Hematopoietic multipotent progenitor cell treated with erythropoietin and hydrocortisone succinate and interleukin-3 and kit ligand, for 6 days (in vitro differentiated cells): ENCODE measurements around the gene DIS3L2.

Experiments used
- DNase-seq: peaks from one replicate; pipeline ENCODE4 v3.0.0-alpha.2; 2015

The DIS3L2 gene

DNA sequence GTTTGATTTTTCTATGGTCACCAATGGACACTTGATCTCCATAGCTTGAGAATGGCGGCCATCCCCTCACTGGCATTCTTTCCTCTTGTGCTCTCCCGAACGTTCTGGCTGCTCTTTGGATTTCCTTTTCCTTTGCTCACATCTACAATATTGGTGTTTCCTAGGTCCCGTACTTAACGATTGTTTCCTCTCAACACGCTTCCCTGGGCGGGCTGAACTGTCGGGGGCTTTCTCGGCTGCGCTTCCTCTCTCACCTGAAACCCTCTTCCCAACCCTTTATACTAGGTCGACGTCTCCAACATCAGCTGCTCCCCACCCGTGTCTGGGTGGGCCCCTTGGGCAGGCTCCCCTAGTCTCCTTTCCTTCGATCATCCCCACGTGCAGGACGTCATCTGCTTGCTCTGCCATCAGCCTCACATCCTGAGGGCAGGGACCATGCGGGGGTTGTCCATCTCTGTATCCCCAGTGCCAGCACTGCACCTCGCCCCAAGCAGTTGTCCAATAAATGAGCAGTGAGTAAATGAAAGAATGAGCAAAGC, 634 bp upstream of the DIS3L2 start:
- DNase-seq, result no peak

DNA sequence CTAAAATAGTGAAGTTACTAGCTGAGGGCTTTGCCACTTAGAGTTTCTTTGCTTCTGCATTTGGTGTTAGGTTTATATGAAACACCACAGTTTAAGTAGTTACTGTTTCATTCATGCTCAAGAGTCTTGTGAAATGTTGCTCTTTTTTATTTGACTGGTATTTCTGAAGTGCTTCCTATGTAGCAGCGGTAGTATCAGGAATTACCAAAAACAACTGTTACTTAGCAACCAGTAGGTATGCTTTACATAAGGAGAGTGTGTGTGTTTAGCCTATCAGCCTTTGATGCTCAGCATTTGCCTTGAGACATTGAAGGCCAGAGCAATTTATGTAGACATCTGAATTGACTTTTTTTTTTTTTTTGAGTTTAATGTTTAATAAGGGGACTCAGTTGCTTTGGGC, 3.6 kb downstream of the DIS3L2 start:
- no peak for DNase-seq

GRCh38 chr2:231966886-231967285, 5.4 kb downstream of the DIS3L2 start:
- no peak for DNase-seq

- DNase-seq, result no peak
These were observed 7.3 kb downstream of the DIS3L2 start for GRCh38 chr2:231968820-231969219.

GRCh38 chr2:231970461-231970860, 8.9 kb downstream of the DIS3L2 start:
- DNase-seq, result no peak

- DNase-seq, result no peak
These were observed 13.5 kb downstream of the DIS3L2 start for GRCh38 chr2:231975001-231975400.

DNA sequence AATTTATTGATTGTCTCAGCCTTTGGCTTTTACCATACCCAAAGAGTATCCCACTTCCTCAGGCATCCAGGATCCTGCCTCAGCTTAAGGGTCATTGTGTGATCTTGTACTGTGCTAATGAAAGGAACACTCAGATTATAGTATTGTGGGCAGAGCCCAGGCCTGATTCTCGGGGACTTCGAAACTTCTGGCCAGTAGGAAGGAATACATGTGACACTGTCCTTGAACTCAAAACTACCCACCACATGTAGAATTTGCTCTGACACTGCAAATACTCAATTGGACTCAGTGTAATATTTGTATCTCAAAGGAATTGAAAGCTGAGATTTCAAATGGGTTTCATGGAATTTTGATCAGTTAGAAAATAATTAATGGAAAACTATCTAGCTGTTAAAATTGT, 15.9 kb downstream of the DIS3L2 start:
- no peak for DNase-seq

DNA sequence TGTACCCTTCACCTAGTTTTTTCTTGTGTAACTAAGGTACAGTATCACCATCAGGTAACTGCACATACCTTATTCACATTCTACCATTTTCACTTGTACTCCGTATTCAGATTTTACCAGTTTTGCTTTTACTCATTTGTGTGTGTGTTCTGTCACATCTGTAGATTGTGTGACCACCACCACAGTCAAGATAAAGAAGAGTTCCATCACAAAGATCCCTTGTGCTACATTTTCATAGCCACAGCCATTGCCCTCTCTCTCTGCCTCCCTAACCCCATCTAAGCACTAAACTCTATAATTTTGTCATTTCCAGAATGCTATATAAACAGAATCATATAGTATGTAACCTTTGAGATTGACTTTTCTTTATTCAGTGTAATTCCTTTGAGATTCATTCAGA, 23.5 kb downstream of the DIS3L2 start:
- no peak for DNase-seq

GRCh38 chr2:231985823-231986261, 24.3 kb downstream of the DIS3L2 start:
- peak; percentile 34 for DNase-seq

- peak; percentile 20 for DNase-seq
These were observed 25.7 kb downstream of the DIS3L2 start for GRCh38 chr2:231987124-231987727.

- DNase-seq, result no peak
These were observed 26.8 kb downstream of the DIS3L2 start for GRCh38 chr2:231988179-231988866.

- no peak for DNase-seq
These were observed 30.2 kb downstream of the DIS3L2 start for GRCh38 chr2:231991664-231992063.

DNA sequence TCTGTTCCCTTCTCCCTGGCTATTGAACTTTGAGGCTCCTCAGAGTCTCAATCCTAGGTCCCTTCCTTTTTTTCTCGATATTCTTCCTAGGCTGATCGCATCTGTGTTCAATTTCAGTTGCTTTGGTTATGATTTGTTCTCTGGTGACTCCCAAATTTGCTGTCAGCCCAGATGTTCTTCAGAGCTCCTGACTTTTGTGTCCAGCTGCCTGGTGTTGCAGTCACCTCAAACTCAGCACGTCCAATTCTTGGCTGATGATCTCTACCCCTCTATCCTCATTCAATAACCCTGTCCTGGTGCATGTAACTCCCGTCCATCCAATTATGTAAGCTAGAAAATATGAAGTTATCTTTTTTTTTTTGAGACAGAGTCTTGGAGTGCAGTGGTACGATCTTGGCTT, 31.4 kb downstream of the DIS3L2 start:
- DNase-seq, result no peak

DNA sequence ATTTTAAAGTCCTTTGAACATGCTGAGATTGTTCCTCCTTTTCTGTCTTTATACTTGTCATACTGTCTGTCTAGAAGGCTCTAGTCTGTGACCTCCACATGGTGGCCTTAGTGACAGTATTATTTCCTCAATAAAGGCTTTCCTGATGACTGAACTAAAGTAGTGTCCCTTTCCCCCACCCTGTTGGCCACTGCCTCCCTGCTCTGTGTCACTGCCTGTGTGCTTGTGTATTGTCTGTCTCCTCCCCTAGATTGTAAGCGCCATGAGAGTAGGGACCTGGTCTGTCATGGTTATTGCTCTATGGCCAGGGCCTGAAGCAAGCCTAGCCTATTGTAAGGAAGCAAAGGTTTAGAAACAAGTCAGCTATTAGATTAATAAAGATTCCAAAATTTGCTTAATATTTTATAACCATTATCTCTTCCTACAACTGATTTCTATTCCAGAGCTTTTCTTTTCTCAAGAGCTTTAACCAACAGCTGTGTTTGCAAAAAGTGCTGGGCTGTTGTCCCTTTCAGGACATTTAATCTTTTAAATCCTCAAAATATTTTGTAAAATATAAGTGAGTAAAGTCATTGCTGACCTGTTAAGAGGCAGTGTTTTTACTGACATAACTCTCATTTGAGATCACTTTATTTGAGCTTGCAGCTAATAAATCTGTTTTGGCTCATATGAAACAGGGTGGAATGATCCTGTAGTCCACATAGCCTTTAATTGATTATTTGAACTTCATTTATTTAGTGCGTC, 35.5 kb downstream of the DIS3L2 start:
- no peak for DNase-seq

GRCh38 chr2:231998046-231998445, 36.5 kb downstream of the DIS3L2 start:
- no peak for DNase-seq

DNA sequence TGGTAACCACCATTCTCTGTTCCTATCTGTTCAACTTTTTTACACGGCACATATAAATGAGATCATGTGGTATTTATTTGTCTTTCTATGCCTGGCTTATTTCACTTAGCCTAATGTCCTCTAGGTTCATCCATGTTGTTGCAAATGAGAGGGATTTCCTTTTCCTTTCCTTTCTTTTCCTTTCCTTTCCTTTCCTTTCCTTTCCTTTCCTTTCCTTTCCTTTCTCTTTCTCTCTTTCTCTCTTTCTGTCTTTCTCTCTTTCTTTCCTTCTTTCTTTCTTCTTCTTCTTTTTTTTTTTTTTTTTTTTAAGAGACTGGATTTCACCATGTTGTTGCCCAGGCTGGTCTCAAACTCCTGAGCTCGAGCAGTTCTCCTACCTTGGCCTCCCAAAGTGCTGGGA, 38.9 kb downstream of the DIS3L2 start:
- DNase-seq, result no peak

- no peak for DNase-seq
These were observed 39.6 kb downstream of the DIS3L2 start for GRCh38 chr2:232001073-232001472.

- DNase-seq, result no peak
These were observed 44.7 kb downstream of the DIS3L2 start for GRCh38 chr2:232006253-232006652.

GRCh38 chr2:232008907-232009638, 47.6 kb downstream of the DIS3L2 start:
- no peak for DNase-seq

- DNase-seq, result no peak
These were observed 48.2 kb downstream of the DIS3L2 start for GRCh38 chr2:232009639-232010274.

DNA sequence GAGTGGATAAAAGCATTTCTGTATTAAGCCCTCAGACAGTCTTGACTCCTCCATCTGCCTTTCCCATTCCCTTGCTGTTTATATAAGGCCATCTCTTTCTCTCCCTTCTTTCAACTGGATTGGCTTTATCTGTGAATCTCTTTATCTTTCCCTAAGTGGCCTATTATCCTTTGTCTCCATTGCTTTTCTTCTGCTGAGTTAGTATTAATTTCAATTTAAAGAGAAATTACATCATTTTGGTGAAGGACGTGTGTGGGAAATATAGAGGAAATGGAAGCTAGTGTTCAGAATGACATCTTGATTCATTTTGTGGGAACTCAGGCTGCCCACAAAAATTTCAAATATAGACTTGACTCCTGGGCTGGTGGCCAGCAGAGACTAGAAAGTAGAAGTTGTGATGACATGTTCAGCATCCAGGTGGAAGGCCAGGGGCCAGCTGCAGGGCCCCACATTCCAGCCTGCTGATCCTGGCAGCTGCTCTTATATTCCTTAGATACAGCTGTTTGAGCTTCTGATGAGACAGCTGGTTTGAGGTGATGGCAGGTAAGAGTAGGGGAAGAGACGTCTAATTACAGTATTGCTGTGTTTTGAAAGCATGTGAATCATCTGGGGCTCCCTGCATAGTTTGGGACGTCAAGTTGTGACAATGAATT, 52.3 kb downstream of the DIS3L2 start:
- peak; percentile 20 for DNase-seq

GRCh38 chr2:232014681-232015080, 53.2 kb downstream of the DIS3L2 start:
- DNase-seq, result no peak
